SK-N-SH treated with all-trans-retinoic acid at 6 μM for 48 hours (cell line): Measurements from ENCODE around the gene INAVA.
"Not testable (repeated sequence)": the region's sequence is repeated elsewhere in the genome, so short reads cannot be mapped to it uniquely, and the experiment has no call there.

ENCODE experiments used
- ATAC-seq: fragments of 200-7000 bp; cut with Tn5 transposase; 3 replicates; pipeline ENCODE4 v1.9.1; 2020; ENCODE audit warnings: mild to moderate bottlenecking, moderate library complexity
- ARNTL ChIP-seq: fragments of 450-650 bp; formaldehyde crosslinking; IDR thresholded peaks from 2 replicates; pipeline ENCODE4 v1.5.0; 2020; ENCODE audit warnings: low read depth, mild to moderate bottlenecking, moderate library complexity, borderline replicate concordance
- BACH2 ChIP-seq: fragments of 250-450 bp; sonication (Bioruptor Pico); IDR thresholded peaks from 2 replicates; pipeline ENCODE4 v1.9.0; 2021; ENCODE audit warnings: mild to moderate bottlenecking, borderline replicate concordance
- CREB5 ChIP-seq: fragments of 250-450 bp; sonication (Bioruptor Pico); IDR thresholded peaks from 2 replicates; pipeline ENCODE4 v1.5.1; 2020; ENCODE audit warnings: low read depth, mild to moderate bottlenecking, moderate library complexity
- CSRNP3 ChIP-seq: fragments of 250-450 bp; sonication (Bioruptor Pico); IDR thresholded peaks from 2 replicates; pipeline ENCODE4 v1.5.1; 2021; ENCODE audit warnings: mild to moderate bottlenecking, moderate library complexity
- ESRRG ChIP-seq: fragments of 250-450 bp; sonication (Bioruptor Pico); IDR thresholded peaks from 2 replicates; pipeline ENCODE4 v1.6.1; 2021; ENCODE audit warnings: mild to moderate bottlenecking
- GLIS3 ChIP-seq: fragments of 250-450 bp; sonication (Bioruptor Pico); IDR thresholded peaks from 2 replicates; pipeline ENCODE4 v1.5.0; 2020; ENCODE audit warnings: mild to moderate bottlenecking, moderate library complexity
- OSR1 ChIP-seq: fragments of 250-450 bp; sonication (Bioruptor Pico); IDR thresholded peaks from 2 replicates; pipeline ENCODE4 v1.8.0; 2022; ENCODE audit warnings: moderate library complexity, mild to moderate bottlenecking, inconsistent platforms
- PATZ1 ChIP-seq: fragments of 250-450 bp; sonication (Bioruptor Pico); IDR thresholded peaks from 2 replicates; pipeline ENCODE4 v1.8.0; 2020; ENCODE audit warnings: mild to moderate bottlenecking, moderate library complexity, borderline replicate concordance
- POU6F1 ChIP-seq: fragments of 250-450 bp; sonication (Bioruptor Pico); IDR thresholded peaks from 2 replicates; pipeline ENCODE4 v1.8.0; 2021; ENCODE audit warnings: low read depth, mild to moderate bottlenecking, moderate library complexity, borderline replicate concordance
- PPARA ChIP-seq: fragments of 250-450 bp; sonication (Bioruptor Pico); IDR thresholded peaks from 2 replicates; pipeline ENCODE4 v1.5.0; 2020; ENCODE audit warnings: mild to moderate bottlenecking, borderline replicate concordance
- RARB ChIP-seq: fragments of 250-450 bp; sonication (Bioruptor Pico); IDR thresholded peaks from 2 replicates; pipeline ENCODE4 v1.8.0; 2021; ENCODE audit warnings: mild to moderate bottlenecking, moderate library complexity
- SNAI2 ChIP-seq: fragments of 250-450 bp; sonication (Bioruptor Pico); IDR thresholded peaks from 2 replicates; pipeline ENCODE4 v1.5.0; 2020; ENCODE audit warnings: mild to moderate bottlenecking, moderate library complexity
- TCF4 ChIP-seq: fragments of 250-450 bp; sonication (Bioruptor Pico); IDR thresholded peaks from 2 replicates; pipeline ENCODE4 v1.8.0; 2021; ENCODE audit warnings: mild to moderate bottlenecking, moderate library complexity, borderline replicate concordance
- TOX ChIP-seq: fragments of 250-450 bp; sonication (Bioruptor Pico); IDR thresholded peaks from 2 replicates; pipeline ENCODE4 v1.8.0; 2021; ENCODE audit warnings: mild to moderate bottlenecking, moderate library complexity, borderline replicate concordance
- TSHZ2 ChIP-seq: fragments of 250-450 bp; sonication (Bioruptor Pico); IDR thresholded peaks from 2 replicates; pipeline ENCODE4 v1.5.0; 2020; ENCODE audit warnings: mild to moderate bottlenecking, moderate library complexity
- ZC3H10 ChIP-seq: fragments of 250-450 bp; sonication (Bioruptor Pico); IDR thresholded peaks from 2 replicates; pipeline ENCODE4 v1.5.1; 2021; ENCODE audit warnings: mild to moderate bottlenecking, moderate library complexity
- ZFP3 ChIP-seq: fragments of 250-450 bp; sonication (Bioruptor Pico); IDR thresholded peaks from 2 replicates; pipeline ENCODE4 v1.5.0; 2020; ENCODE audit warnings: mild to moderate bottlenecking, moderate library complexity
- ZFP30 ChIP-seq: fragments of 450-650 bp; formaldehyde crosslinking; IDR thresholded peaks from 2 replicates; pipeline ENCODE4 v1.5.0; 2022; ENCODE audit warnings: mild to moderate bottlenecking, moderate library complexity
- ZNF70 ChIP-seq: fragments of 450-650 bp; formaldehyde crosslinking; IDR thresholded peaks from 2 replicates; pipeline ENCODE4 v1.5.0; 2020; ENCODE audit warnings: mild to moderate bottlenecking, moderate library complexity
- ZNF8 ChIP-seq: fragments of 450-650 bp; formaldehyde crosslinking; IDR thresholded peaks from 2 replicates; pipeline ENCODE4 v1.5.0; 2020; ENCODE audit warnings: mild to moderate bottlenecking, moderate library complexity

INAVA gene

GRCh38 chr1:200909757-200910239, 15.1 kb downstream of the INAVA start:
- no peak for ATAC-seq
- TF ChIP-seq BACH2 (no peak), TOX (no peak), GLIS3 (CRISPR knock-in tag) (no peak), CREB5 (CRISPR knock-in tag) (no peak), POU6F1 (no peak), PATZ1 (CRISPR knock-in tag) (no peak), SNAI2 (CRISPR knock-in tag) (no peak), RARB (CRISPR knock-in tag) (no peak), OSR1 (CRISPR knock-in tag) (no peak), ZFP30 (CRISPR knock-in tag) (no peak), PPARA (CRISPR knock-in tag) (no peak), TSHZ2 (CRISPR knock-in tag) (no peak), ARNTL (CRISPR knock-in tag) (no peak), ZNF70 (CRISPR knock-in tag) (no peak), ZC3H10 (CRISPR knock-in tag) (no peak), ZNF8 (CRISPR knock-in tag) (no peak), ZFP3 (CRISPR knock-in tag) (no peak), CSRNP3 (CRISPR knock-in tag) (no peak)

- no peak for ATAC-seq
- TF ChIP-seq ZFP3 (CRISPR knock-in tag) (no peak), PPARA (CRISPR knock-in tag) (no peak)
- TF ChIP-seq, all 23 proteins: peak for 0
These were observed 16.7 kb downstream of the INAVA start for GRCh38 chr1:200911361-200911760.

GRCh38 chr1:200911936-200912335, 17.2 kb downstream of the INAVA start:
- not testable (repeated sequence) for ATAC-seq

- TF ChIP-seq ESRRG (CRISPR knock-in tag), result no peak
- no peak for TF ChIP-seq BACH2
- TF ChIP-seq SNAI2 (CRISPR knock-in tag), result no peak
- no peak for TF ChIP-seq CSRNP3 (CRISPR knock-in tag)
- no peak for TF ChIP-seq ZFP30 (CRISPR knock-in tag)
- no peak for TF ChIP-seq POU6F1
- TF ChIP-seq PATZ1 (CRISPR knock-in tag), result no peak
- no peak for TF ChIP-seq ZNF8 (CRISPR knock-in tag)
- TF ChIP-seq TCF4 (CRISPR knock-in tag), result no peak
- no peak for TF ChIP-seq RARB (CRISPR knock-in tag)
- TF ChIP-seq GLIS3 (CRISPR knock-in tag), result no peak
- TF ChIP-seq OSR1 (CRISPR knock-in tag), result no peak
- no peak for ATAC-seq
These were observed 18.2 kb downstream of the INAVA start for GRCh38 chr1:200912737-200913407.
